Erythroblast (primary cell): ENCODE results near the gene DOCK11.
"Not testable (repeated sequence)": the region's sequence is repeated elsewhere in the genome, so short reads cannot be mapped to it uniquely, and the experiment has no call there.

Experiments
- DNase-seq, 2 experiments: peaks; one replicate each; lab custom pipeline; 2025; lab: John Stamatoyannopoulos, UW
- GATA1 ChIP-seq: IDR thresholded peaks from 2 replicates; pipeline ENCODE4 v1.6.1; 2011; ENCODE audit warnings: low read depth, mild to moderate bottlenecking, control low read depth, low read length, moderate library complexity
- POLR2A ChIP-seq: IDR thresholded peaks from 2 replicates; pipeline ENCODE4 v1.6.1; 2011; ENCODE audit warnings: mild to moderate bottlenecking, low read length

DOCK11 gene

DNA sequence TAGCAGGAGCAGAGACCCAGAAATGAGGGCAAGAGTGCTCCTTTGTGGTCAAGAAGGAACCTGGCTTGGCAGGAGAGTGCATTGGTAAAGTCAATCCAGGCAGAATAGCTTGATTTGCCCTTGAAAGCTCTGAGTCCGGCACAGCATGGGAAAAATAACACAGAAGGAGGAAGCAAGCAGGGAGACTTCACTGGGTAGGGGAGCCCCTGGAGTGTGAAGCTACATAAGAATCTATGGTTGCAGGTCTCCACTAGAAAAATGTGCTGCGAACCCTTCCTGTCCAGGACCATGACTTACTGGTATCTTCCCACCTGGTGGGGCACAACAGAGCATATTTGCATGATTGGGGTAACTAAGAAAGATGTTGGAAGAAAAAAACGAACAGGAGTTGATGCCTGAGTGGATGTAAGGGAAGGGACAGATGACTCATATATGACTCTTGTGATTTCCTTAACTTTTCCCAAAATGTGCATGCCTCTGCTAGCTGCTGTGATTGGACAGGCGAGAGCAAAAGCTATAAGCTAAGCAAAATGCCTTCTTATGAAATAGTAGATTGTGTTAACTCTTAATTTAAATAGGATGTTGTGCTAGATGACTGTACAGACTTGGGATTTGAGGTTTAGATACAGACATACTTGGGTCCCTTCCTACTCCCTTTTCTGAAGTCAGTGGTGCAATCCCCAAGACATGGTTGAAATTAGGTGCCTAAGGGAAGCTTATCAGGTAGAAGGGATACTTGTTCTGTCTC is 235.1 kb downstream of the DOCK11 start:
- no peak for DNase-seq
- TF ChIP-seq GATA1, result no peak
- no peak for TF ChIP-seq POLR2A

DNA sequence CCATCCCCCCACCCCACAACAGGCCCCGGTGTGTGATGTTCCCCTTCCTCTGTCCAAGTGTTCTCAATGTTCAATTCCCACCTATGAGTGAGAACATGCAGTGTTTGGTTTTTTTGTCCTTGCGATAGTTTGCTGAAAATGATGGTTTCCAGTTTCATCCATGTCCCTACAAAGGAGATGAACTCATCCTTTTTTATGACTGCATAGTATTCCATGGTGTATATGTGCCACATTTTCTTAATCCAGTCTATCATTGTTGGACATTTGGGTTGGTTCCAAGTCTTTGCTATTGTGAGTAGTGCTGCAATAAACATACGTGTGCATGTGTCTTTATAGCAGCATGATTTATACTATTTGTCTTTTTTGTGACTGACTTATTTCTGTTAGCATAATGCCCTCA is 236.9 kb downstream of the DOCK11 start:
- not testable (repeated sequence) for DNase-seq

- TF ChIP-seq GATA1 (no peak), POLR2A (no peak)
- no peak for DNase-seq
Observed at GRCh38 chrX:118734909-118735308, 239.3 kb downstream of the DOCK11 start.
